ENCODE data around the gene TPST2.
"Not testable (repeated sequence)": the region's sequence is repeated elsewhere in the genome, so short reads cannot be mapped to it uniquely, and the experiment has no call there.

TPST2 gene

DNA sequence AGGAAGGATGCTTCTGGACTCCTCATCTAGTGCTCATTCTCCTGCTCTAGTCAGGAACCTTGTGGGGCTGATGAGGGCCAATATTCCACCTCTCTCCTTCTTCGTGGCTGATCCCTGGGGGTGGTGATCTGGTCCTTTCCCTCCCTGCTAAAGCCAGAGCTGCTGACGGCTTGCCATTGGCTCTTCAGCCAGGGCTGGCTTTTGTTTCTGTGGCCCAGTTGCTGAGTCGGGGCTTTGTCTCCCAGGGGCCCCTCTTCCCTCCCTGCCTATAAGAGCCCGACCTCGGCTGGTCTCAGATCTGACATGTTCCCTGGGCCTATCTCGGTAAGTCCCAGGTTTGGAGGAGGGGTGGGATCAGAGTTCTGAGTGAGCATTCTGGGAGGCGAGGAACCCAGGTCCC lies 31.7 kb upstream of the TPST2 start, which contains the start of gene CRYBA4:
Gene CRYBA4, plus strand, starts transcription at position 301 of the 400 bp plus-strand sequence. CDS start 634 bp downstream, outside the sequence.
- Histone ChIP-seq H3K27me3 (replicated peaks; ENCODE audit: control insufficient read depth, insufficient read depth, low read length, poor library complexity, severe bottlenecking) (no peaks in the 10 kb centered on the region), H3K4me3 (ENCODE audit: insufficient read depth, low read depth, low read length, poor library complexity, severe bottlenecking) (no peak within 1 kb of the TSS), H3K36me3 (ENCODE audit: control insufficient read depth, insufficient read depth, low read length) (no peaks in the 10 kb centered on the region), H3K4me1 (ENCODE audit: control insufficient read depth, insufficient read depth, low read length, poor library complexity, severe bottlenecking) (no peaks in the 10 kb centered on the region), H3K9me3 (ENCODE audit: control insufficient read depth, low read length) (no peaks in the 10 kb centered on the region), H3K27ac (ENCODE audit: insufficient read depth, low read length, poor library complexity, severe bottlenecking) (no peak within 1 kb of the TSS)
- DNase-seq = no peak

DNA sequence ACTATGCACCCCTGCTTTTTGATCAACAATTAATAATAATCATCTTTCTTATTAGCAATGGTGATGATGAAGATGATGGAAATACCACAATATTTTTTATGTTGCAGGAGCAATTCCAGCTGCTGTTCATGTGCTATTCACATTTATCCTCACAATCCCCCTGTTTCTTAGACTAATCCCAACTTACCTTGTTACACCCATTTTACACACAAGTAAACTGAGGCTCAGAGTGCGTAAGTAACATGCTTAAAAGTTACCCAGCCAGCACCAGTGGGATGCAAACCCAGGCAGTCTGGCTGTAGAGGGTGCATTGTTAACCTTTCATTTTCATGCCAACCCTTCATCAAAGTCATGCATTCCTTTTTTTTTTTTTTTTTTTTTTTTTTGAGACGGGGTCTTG lies 30.3 kb upstream of the TPST2 start:
- no peak for DNase-seq
- Histone ChIP-seq H3K27me3 (replicated peaks; ENCODE audit: control insufficient read depth, insufficient read depth, low read length, poor library complexity, severe bottlenecking) (no peaks in the 10 kb centered on the region), H3K27ac (ENCODE audit: insufficient read depth, low read length, poor library complexity, severe bottlenecking) (no peak overlapping the region), H3K4me3 (ENCODE audit: insufficient read depth, low read depth, low read length, poor library complexity, severe bottlenecking) (no peak overlapping the region), H3K36me3 (ENCODE audit: control insufficient read depth, insufficient read depth, low read length) (no peaks in the 10 kb centered on the region), H3K4me1 (ENCODE audit: control insufficient read depth, insufficient read depth, low read length, poor library complexity, severe bottlenecking) (no peaks in the 10 kb centered on the region), H3K9me3 (ENCODE audit: control insufficient read depth, low read length) (no peaks in the 10 kb centered on the region)

DNA sequence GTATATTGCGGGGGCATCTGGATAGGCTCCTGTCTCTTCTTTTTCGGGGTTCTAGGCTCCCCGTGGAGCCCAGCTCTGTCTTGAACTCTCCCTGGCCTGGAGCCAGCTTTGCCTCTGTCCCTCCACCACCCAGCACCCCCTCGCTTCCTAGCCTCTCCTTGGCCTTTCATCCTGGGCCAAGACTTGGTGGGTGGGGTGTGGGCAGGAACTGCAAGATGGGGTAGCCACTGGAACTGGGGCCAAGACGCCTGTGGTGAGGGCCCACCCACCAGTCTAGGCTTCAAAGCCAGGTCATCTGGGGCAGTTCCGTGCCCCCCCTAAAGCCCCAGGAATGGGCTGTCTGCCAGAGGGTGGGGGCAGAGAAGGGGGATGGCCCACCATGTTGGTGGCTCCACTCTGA lies 29.6 kb upstream of the TPST2 start:
- Histone ChIP-seq H3K9me3 (ENCODE audit: control insufficient read depth, low read length) (no peaks in the 10 kb centered on the region), H3K4me1 (ENCODE audit: control insufficient read depth, insufficient read depth, low read length, poor library complexity, severe bottlenecking) (no peaks in the 10 kb centered on the region), H3K4me3 (ENCODE audit: insufficient read depth, low read depth, low read length, poor library complexity, severe bottlenecking) (no peak overlapping the region), H3K27ac (ENCODE audit: insufficient read depth, low read length, poor library complexity, severe bottlenecking) (no peak overlapping the region), H3K27me3 (replicated peaks; ENCODE audit: control insufficient read depth, insufficient read depth, low read length, poor library complexity, severe bottlenecking) (no peaks in the 10 kb centered on the region), H3K36me3 (ENCODE audit: control insufficient read depth, insufficient read depth, low read length) (no peaks in the 10 kb centered on the region)
- DNase-seq = no peak

DNA sequence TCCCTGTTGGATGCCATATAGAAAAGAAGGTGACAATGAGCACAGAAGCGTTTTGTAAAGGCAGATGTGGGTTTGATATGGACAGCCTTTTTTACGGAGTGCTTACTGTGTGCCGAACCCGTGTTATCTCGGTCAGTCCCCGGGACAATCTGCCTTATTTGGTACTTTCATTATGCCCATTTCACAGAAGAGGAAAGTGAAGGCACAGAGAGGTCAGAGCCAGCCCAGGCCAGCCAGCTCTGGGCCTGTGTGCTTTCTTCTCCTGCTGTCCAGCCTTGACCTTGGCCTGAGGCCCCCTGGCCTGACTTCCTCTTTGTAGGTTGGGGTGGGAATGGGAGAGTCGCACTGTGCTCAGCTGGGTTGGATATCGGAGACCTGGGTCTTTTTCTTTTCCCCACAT lies 28.5 kb upstream of the TPST2 start:
- no peak for DNase-seq
- no peaks in the 10 kb centered on the region for H3K9me3 ChIP-seq (ENCODE audit: control insufficient read depth, low read length)
- no peak overlapping the region for H3K27ac ChIP-seq (ENCODE audit: insufficient read depth, low read length, poor library complexity, severe bottlenecking)
- no peaks in the 10 kb centered on the region for H3K36me3 ChIP-seq (ENCODE audit: control insufficient read depth, insufficient read depth, low read length)
- H3K4me1 ChIP-seq (ENCODE audit: control insufficient read depth, insufficient read depth, low read length, poor library complexity, severe bottlenecking) = no peaks in the 10 kb centered on the region
- no peaks in the 10 kb centered on the region for H3K27me3 ChIP-seq (replicated peaks; ENCODE audit: control insufficient read depth, insufficient read depth, low read length, poor library complexity, severe bottlenecking)
- no peak overlapping the region for H3K4me3 ChIP-seq (ENCODE audit: insufficient read depth, low read depth, low read length, poor library complexity, severe bottlenecking)

DNA sequence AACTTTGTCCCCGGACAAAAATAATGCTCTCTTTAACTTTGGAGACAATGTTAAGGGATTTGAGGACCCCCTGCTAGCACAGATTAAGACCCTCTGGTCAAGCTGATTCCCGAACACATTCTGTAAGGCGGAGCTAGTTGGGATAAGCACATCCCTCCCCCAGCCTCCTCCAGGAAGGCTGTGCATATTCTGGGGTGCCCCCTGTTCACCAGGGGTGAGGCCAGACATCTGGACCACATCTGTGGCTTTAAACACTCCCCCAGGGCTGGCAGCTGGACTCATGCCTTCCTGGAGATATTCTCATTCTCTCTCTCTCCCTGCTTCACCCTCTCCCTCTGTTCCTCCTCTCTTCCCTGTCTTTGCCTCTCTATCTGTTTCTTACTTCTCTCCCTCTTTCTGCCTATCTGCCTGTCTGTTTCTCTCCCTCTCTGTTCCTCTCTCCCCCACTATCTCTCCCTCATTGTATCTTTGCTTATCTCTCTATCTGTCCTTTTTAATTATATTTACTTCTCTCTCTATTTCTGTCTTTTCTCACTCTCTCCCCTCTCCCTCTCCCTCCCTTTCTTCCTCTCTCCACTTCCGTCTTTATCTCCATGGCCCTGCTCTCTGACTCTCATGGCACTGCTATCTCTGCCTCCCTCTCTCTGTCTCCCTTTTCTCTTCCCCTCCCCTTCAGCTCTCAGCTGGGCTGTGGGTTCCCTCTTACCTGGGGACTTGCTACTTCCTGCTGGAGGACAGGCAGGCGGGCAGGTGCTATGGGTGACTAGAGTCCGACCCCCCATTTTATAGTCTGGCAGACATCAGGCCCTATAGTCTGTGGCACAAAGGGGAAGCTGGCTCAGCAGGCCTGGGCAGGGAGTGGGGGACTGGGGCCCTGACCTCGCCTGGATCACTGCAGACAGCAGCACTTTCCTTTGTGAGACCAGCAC lies 27.6 kb upstream of the TPST2 start, which contains the start of gene CRYBB1:
Gene CRYBB1, minus strand, starts transcription at position 757 of the 929 bp plus-strand sequence. CDS start 1,708 bp downstream, outside the sequence.
- no peaks in the 10 kb centered on the region for H3K36me3 ChIP-seq (ENCODE audit: control insufficient read depth, insufficient read depth, low read length)
- H3K4me3 ChIP-seq (ENCODE audit: insufficient read depth, low read depth, low read length, poor library complexity, severe bottlenecking) = no peak within 1 kb of the TSS
- DNase-seq = no peak
- H3K4me1 ChIP-seq (ENCODE audit: control insufficient read depth, insufficient read depth, low read length, poor library complexity, severe bottlenecking) = no peaks in the 10 kb centered on the region
- no peak within 1 kb of the TSS for H3K27ac ChIP-seq (ENCODE audit: insufficient read depth, low read length, poor library complexity, severe bottlenecking)
- H3K27me3 ChIP-seq (replicated peaks; ENCODE audit: control insufficient read depth, insufficient read depth, low read length, poor library complexity, severe bottlenecking) = no peaks in the 10 kb centered on the region
- H3K9me3 ChIP-seq (ENCODE audit: control insufficient read depth, low read length) = no peaks in the 10 kb centered on the region

DNA sequence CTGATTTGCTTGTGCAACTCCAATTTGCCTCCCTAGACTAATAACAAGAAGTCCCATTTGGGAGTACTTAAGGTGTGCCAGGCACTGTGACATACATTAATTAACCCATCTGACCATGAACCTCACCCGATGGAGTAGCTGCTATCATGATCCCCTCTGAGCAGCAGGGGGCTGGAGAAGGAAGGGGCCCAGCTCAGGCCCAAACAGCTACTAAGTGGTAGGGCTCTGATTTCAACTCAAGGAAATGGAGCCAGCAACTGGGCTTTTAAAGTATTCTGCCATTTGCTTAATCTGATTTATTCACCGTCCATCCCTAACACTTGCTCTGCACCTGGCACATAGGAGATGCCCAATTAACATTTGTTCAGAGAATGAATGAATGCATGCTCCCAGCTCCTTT lies 26.7 kb upstream of the TPST2 start:
- no peak for DNase-seq
- Histone ChIP-seq H3K9me3 (ENCODE audit: control insufficient read depth, low read length) (no peaks in the 10 kb centered on the region), H3K36me3 (ENCODE audit: control insufficient read depth, insufficient read depth, low read length) (no peaks in the 10 kb centered on the region), H3K27ac (ENCODE audit: insufficient read depth, low read length, poor library complexity, severe bottlenecking) (no peak overlapping the region), H3K27me3 (replicated peaks; ENCODE audit: control insufficient read depth, insufficient read depth, low read length, poor library complexity, severe bottlenecking) (no peaks in the 10 kb centered on the region), H3K4me1 (ENCODE audit: control insufficient read depth, insufficient read depth, low read length, poor library complexity, severe bottlenecking) (no peaks in the 10 kb centered on the region), H3K4me3 (ENCODE audit: insufficient read depth, low read depth, low read length, poor library complexity, severe bottlenecking) (no peak overlapping the region)

DNA sequence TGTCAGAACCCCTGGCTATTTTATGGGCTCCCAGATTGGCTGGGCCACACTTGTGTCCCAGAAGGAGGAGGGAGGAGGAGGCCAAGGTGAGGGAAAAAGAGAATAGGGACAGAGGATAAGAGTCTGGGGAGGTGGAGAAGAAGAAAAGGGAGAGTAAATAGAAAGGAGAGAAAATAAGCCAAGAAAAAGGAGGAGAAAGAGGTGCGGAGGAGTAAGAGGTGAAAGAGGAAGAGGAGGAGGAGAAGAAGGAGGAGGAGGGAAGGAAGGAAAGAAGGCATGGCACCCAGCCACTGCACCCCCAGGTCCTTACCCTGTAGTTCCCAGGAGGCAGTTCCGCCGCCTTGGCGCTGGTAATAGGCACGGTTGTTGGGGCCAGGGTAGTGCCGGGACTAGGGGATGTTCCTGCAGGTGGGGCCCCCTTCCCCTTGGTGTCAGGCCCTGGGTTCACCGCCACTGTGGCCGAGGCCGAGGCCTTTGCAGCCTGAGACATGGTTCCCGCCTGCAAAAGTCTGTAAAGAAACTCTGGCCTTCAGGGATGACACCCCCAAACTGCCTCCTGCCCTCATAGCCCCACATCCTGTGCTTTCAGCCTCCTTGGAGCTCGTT lies 26.0 kb upstream of the TPST2 start:
- H3K27ac ChIP-seq (ENCODE audit: insufficient read depth, low read length, poor library complexity, severe bottlenecking) = no peak overlapping the region
- H3K4me1 ChIP-seq (ENCODE audit: control insufficient read depth, insufficient read depth, low read length, poor library complexity, severe bottlenecking) = peaks cover 1% of the 10 kb centered on the region
- no peaks in the 10 kb centered on the region for H3K27me3 ChIP-seq (replicated peaks; ENCODE audit: control insufficient read depth, insufficient read depth, low read length, poor library complexity, severe bottlenecking)
- H3K9me3 ChIP-seq (ENCODE audit: control insufficient read depth, low read length) = no peaks in the 10 kb centered on the region
- no peak for DNase-seq
- no peak overlapping the region for H3K4me3 ChIP-seq (ENCODE audit: insufficient read depth, low read depth, low read length, poor library complexity, severe bottlenecking)
- no peaks in the 10 kb centered on the region for H3K36me3 ChIP-seq (ENCODE audit: control insufficient read depth, insufficient read depth, low read length)

DNA sequence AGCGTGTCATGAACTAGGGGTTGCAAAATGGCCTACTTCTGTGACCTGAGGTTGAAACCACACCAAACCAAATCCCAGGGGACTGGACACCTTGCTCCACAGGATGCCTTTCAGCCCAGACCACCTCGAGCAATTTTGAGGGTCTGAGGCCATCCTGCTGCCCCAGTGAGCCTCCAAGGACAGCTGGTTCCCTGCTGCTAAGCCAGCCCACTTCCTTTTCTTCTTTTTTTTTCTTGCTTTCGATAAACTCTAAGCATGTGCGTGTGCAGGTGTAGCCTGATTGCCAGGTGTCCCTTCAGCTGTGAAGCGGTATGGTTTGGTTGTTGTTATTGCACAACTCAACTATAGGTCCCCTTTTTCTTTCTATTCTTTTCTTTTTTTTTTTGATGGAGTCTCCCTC lies 25.2 kb upstream of the TPST2 start:
- Histone ChIP-seq H3K27me3 (replicated peaks; ENCODE audit: control insufficient read depth, insufficient read depth, low read length, poor library complexity, severe bottlenecking) (no peaks in the 10 kb centered on the region), H3K9me3 (ENCODE audit: control insufficient read depth, low read length) (no peaks in the 10 kb centered on the region), H3K4me1 (ENCODE audit: control insufficient read depth, insufficient read depth, low read length, poor library complexity, severe bottlenecking) (peaks cover 9% of the 10 kb centered on the region)

DNA sequence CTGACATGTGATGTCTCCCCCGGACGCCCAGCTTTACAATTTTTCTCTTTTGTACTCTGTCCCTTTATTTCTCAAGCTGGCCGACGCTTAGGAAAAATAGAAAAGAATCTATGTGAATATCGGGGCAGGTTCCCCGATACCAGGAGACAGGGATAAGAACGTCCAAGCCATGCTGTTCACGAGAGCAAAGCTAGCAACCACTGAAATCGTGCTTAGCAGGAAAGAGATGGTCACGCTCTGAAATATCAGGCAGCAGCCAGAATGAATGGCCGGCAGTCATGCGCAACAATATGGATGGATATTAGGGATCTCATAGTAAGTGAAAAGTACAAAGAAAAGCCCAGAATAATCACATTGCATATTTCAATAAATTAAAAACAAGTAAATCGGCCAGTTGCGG lies 24.4 kb upstream of the TPST2 start:
- Histone ChIP-seq H3K36me3 (ENCODE audit: control insufficient read depth, insufficient read depth, low read length) (no peaks in the 10 kb centered on the region), H3K4me1 (ENCODE audit: control insufficient read depth, insufficient read depth, low read length, poor library complexity, severe bottlenecking) (peaks cover 15% of the 10 kb centered on the region), H3K4me3 (ENCODE audit: insufficient read depth, low read depth, low read length, poor library complexity, severe bottlenecking) (no peak overlapping the region), H3K9me3 (ENCODE audit: control insufficient read depth, low read length) (no peaks in the 10 kb centered on the region), H3K27ac (ENCODE audit: insufficient read depth, low read length, poor library complexity, severe bottlenecking) (no peak overlapping the region), H3K27me3 (replicated peaks; ENCODE audit: control insufficient read depth, insufficient read depth, low read length, poor library complexity, severe bottlenecking) (no peaks in the 10 kb centered on the region)
- no peak for DNase-seq

More for the DNA sequence above, 25.2 kb upstream of the TPST2 start:
- no peak overlapping the region for H3K27ac ChIP-seq (ENCODE audit: insufficient read depth, low read length, poor library complexity, severe bottlenecking)
- no peak overlapping the region for H3K4me3 ChIP-seq (ENCODE audit: insufficient read depth, low read depth, low read length, poor library complexity, severe bottlenecking)
- DNase-seq = no peak
- H3K36me3 ChIP-seq (ENCODE audit: control insufficient read depth, insufficient read depth, low read length) = no peaks in the 10 kb centered on the region

DNA sequence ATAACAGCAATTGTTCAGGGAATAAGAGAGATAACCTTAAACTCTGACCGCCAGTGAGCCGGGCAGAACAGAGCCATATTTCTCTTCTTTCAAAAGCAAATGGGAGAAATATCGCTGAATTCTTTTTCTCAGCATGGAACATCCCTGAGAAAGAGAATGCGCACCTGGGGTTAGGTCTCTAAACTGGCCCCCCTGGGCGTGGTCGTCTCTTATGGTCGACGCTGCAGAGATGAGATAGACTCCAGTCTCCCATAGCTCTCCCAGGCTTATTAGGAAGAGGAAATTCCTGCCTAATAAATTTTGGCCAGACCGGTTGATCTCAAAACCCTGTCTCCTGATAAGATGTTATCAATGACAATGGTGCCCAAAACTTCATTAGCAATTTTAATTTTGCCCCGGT lies 23.8 kb upstream of the TPST2 start:
- H3K27me3 ChIP-seq (replicated peaks; ENCODE audit: control insufficient read depth, insufficient read depth, low read length, poor library complexity, severe bottlenecking); H3K27ac ChIP-seq (ENCODE audit: insufficient read depth, low read length, poor library complexity, severe bottlenecking); H3K36me3 ChIP-seq (ENCODE audit: control insufficient read depth, insufficient read depth, low read length); H3K9me3 ChIP-seq (ENCODE audit: control insufficient read depth, low read length); H3K4me3 ChIP-seq (ENCODE audit: insufficient read depth, low read depth, low read length, poor library complexity, severe bottlenecking); DNase-seq: not testable (repeated sequence)
- H3K4me1 ChIP-seq (ENCODE audit: control insufficient read depth, insufficient read depth, low read length, poor library complexity, severe bottlenecking) = peaks cover 15% of the 10 kb centered on the region
